ENCODE results near the gene MYOM3. TPM values are rescaled to one million over a fixed set of nuclear protein-coding genes. Genes with fewer than 3 reads are reported as not detected.
"Not testable (repeated sequence)": the region's sequence is repeated elsewhere in the genome, so short reads cannot be mapped to it uniquely, and the experiment has no call there.

The MYOM3 gene
- polyA plus RNA-seq, 1 donor, result 22.1 TPM

- DNase-seq, result no peak
Measured at GRCh38 chr1:24071941-24072340, 40.0 kb downstream of the MYOM3 start.

DNA sequence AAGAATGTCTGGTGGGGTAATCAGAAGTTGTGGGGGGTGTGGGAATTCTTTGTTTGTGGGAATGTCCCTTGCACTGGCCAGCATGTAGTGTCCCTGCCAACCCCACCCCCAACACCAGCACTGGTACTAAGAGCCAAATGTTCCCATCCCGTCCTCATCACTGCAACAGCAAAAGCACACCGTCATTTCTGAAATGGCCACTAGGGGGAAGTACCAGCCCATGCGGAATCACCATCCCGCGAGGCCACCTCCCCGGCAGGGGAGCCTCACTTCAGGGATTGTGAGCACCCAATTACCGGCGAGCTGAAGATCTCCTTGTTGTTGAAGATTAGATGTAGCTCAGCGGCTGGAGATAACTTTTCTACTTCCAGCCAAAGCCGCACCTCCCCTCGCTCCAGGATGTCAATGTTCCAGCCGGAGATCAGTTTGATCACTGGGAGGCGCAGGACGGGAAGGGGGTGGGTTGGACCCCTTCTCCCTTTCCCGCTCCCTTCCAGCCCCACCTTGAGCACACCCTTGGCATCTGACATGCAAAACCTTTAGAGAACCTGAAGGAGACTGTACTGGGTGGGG lies 41.0 kb downstream of the MYOM3 start:
- DNase-seq, result peak; percentile 78

GRCh38 chr1:24069817-24070216 lies 42.1 kb downstream of the MYOM3 start:
- DNase-seq, result no peak

DNA sequence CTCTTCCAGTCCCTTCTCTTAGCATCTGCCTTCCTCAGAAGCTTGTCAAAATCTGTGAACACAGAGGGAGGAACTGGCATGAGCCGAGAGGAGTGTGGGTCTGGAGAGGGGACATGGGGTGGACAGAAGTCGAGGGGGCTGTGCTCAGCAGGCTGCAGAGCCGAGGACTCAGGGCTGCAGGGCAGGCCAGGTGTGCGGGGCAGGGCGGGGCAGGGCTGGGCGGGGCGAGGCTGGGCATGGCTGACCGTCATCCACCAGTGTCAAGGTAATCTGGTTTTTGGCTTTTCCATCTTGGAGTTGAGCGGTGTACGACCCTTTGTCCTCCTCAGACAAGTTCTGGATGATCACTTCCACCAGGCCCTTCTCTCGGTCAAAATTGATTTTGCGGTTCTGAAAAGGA lies 44.0 kb downstream of the MYOM3 start:
- no peak for DNase-seq

DNA sequence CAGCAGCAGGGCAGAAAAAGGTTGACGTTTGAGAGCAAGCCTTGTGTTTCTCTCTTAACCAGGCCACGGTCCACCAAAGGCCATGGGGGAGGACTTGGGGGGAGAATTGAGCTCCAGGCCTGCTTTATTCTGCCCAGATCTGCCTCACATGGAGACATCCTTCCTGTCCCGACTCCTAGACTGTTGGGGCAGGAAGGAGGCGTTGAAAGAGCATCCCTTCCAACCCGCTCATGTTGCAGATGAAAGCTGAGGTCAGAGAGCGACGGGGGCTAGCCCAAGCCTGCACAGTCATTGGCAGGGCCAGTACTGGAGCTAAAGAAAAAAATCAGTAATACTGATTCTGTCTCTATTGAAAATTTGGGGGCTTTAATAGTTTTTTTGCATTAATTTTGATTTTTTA lies 46.6 kb downstream of the MYOM3 start:
- no peak for DNase-seq

DNA sequence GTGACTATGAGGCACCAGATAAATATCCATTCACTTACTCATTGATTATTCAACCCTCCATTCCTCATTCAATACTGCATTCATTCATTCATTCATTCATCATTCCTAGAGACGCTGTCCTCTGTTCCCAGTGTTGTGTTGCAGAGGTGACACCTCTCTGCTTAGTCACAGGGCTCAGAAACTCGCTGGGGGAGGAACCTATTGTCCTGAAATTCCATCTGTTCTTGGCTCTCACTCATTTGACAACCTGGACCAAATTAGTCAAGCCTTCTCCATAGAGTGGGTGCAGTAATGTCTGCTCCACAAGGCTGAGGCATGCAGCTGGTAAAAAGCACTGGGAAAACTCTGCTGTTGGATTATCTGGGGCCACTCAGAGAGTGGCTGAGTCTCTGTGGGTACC lies 49.7 kb downstream of the MYOM3 start:
- DNase-seq, result no peak

GRCh38 chr1:24060482-24060881 lies 51.5 kb downstream of the MYOM3 start:
- DNase-seq, result no peak

GRCh38 chr1:24058671-24059455 lies 53.1 kb downstream of the MYOM3 start:
- DNase-seq, result no peak

DNA sequence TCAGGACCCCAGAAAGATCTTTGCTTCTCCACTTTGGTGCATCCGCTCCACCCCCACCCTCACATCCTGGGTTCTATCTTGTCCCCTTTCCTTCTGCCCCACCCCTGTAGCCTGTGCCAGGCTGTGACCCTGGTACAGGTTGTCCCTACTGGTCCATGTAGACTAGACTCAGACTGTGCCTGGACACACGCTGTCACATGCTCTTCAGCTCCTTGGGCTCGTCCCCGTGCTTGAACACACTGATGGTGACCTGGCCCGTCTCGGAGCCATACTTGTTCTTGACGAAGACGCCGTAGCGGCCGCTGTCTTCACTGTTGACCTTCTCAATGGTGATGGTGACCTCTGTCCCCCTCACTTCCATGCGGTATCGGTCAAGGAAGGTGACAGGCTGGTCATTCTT lies 54.8 kb downstream of the MYOM3 start:
- DNase-seq, result no peak

DNA sequence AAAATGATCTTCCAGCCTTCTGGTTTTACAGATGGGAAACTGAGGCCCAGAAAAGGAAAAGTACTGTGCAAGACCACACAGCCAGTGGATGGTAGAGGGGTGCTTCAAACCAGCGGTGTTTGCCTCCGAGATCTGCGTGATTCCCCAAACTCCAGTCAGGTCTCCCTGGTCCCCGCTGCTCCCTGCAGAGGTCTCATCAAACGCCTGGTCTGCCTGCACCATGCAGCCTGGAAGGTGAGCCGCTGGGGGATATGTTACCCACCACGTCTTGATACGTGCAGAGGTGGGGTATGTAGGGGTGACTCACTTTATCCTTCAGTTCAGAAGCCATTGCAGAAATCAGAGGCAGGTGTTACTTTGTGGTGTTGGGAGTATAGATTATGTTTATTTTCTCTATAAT lies 56.3 kb downstream of the MYOM3 start:
- DNase-seq, result no peak

DNA sequence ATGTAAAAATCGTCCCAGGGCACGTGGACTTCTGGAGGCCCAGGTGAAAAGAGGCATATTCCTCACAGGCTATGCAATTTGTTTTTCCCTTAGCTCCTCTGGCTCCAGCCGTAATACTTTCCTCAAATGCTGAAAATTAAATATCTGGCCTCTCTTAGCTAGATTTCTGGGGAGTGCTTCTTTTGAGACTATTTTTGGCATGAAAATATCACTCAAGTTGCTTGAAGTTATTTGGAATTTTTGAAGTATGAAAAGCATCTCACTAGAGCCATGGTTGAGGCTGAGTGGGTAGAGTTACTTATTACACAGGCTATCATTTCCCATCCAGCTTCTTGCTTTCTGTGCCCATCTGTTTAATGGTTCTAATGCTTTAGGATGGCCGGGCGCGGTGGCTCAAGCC lies 59.7 kb downstream of the MYOM3 start:
- DNase-seq, result no peak

- DNase-seq, result no peak
Measured at GRCh38 chr1:24051206-24051945, 60.6 kb downstream of the MYOM3 start.

GRCh38 chr1:24049733-24050132 lies 62.2 kb downstream of the MYOM3 start:
- no peak for DNase-seq

DNA sequence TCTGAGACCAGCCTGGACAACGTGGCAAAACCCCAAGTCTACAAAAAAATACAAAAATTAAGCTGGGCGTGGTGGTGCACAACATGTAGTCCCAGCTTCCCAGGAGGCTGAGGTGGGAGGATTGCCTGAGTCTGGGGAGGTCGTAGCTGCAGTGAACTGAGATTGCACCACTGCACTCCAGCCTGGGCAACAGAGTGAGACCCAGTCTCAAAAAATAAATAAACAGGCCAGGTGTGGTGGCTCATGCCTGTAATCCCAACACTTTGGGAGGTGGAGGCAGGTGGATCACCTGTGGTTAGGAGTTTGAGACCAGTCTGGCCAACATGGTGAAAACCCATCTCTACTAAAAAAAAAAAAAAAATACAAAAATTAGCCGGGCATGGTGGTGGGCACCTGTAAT lies 63.0 kb downstream of the MYOM3 start:
- not testable (repeated sequence) for DNase-seq

DNA sequence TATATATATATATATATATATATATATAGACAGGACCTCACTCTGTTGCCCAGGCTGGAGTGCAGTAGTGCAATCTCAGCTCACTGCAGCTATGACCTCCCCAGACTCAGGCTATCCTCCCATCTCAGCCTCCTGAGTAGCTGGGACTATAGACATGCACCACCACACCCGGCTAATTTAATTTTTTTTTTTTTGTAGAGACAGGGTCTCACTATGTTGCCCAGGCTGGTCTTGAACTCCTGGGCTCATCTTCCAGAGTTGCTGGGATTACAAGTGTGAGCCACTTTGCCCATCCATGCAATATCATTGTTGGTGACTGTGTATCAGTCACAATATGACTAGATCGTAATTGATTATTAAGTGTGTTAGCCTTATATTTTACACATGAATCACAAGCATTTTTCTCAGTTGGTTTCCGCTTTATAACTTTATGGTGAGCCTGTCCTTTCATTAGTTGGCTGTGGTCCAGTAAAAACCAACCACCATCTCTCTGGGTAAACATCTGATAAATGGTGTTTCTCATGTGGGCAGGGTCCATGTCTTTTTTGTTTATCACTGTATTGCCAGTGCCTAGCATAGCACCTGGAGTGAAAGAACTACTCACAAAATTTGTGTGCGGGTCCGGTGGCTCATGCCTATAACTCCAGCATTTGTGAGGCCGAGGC lies 63.6 kb downstream of the MYOM3 start:
- DNase-seq, result no peak

DNA sequence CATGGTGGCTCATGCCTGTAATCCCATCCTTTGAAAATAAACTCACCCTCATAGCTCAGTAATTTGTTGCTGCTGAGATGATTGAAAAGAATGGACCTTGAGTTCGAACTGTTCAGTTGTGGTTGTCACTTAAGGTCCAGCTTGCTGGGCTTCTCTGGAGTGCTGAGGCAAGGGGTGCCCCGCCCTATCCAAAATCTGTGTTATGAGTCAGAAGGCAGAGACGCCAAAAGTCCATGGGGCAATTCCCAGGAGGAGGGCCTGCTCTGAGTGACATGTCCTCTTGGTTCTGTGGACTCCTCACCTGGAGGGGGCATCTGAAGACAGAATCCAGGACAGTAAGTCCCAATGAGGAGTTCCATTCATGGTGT lies 64.8 kb downstream of the MYOM3 start:
- DNase-seq, result no peak

- no peak for DNase-seq
Measured at GRCh38 chr1:24045771-24046170, 66.2 kb downstream of the MYOM3 start.

DNA sequence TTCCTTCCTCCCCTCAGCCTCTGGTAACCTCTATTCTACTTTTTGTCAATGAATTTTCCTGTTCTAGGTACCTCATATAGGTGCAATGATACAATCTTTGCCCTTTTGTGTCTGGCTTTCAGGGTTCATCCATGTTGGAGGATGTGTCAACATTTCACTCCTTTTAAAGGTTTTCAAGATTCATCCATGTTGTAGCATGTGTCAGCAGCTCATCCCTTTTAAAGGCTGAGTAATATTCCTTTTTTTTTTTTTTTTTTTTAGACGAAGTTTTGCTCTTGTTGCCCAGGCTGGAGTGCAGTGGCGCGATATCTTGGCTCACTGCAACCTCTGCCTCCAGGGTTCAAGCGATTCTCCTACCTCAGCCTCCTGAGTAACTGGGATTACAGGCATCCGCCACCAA lies 67.3 kb downstream of the MYOM3 start:
- not testable (repeated sequence) for DNase-seq

DNA sequence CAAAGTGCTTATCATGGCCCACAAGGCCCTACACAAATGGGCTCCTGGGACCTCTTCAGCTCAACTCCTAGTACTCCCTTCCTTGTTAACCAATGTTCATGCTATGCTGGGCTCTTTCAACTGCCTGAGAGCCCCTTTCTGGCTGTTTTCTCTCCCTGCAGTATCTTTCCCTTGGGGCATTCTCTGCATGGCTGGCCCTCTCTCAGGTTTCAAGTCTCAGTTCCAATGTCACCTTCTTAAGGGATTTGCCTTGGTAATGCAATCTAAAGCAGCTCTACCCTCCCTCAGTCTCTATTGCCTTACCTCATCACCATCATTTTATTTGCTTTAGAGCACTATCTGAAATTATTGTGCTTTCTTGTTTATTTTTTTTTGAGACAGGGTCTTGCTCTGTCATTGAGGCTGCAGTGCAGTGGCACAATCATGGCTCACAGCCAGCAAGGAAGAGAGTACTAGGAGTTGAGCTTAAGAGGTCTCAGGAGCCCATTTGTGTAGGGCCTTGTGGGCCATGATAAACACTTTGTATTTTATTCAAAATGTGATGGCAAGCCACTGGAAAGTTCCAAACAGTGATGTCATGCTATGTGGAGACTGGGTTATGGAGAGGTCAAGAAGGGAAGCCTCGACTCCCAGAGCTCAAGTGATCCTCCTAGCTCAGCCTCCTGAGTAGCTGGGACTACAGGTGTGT lies 68.4 kb downstream of the MYOM3 start:
- no peak for DNase-seq

DNA sequence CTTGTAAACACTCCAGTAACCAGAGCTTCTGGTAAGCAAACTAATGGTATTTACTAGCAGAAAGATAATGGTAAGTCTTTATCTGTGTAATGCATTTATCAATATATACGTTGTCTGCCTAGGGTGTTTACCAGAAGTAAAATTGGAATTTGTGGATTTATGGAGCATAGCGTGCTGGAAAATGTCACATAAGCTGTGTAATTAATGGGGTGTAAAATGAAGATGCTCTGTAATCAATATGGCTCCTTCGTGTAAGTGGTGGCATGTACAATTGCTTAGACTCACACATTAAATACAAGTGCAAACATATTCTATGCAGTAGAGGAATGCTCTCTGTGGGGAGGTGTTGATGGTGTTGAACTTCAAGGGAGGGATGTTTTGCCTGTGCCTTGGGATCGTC lies 69.6 kb downstream of the MYOM3 start:
- DNase-seq, result no peak

DNA sequence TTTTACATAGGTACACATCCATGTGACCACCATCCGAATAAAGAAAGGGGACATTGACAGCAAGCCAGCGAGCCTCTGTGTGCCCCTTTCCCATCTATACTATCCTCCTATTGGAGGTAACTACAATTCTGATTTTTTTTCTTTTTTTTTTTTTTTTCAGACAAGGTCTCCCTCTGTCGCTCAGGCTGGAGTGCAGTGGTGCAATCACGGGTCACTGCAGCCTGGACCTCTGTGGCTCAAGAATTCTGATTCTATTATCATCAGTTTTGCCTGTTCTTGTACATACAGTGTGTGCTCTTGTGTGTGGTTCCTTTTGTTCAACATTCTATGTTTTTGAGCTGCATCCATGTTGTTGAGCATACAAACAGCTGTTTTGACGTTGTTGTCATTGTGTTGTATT lies 75.8 kb downstream of the MYOM3 start:
- DNase-seq, result no peak

GRCh38 chr1:24032981-24033380 lies 79.0 kb downstream of the MYOM3 start:
- DNase-seq, result no peak

All from left kidney (tissue), 2 donors.